GM12864 (cell line): ENCODE measurements around the gene ZBTB48.
"Not testable (repeated sequence)": the region's sequence is repeated elsewhere in the genome, so short reads cannot be mapped to it uniquely, and the experiment has no call there.

Experiments
- DNase-seq: peaks from one replicate; pipeline ENCODE4 v3.0.0-alpha.2; 2011; ENCODE audit warnings: low read depth
- H3K4me3 ChIP-seq: 2 replicates; pipeline ENCODE4 v1.5.1; 2011; ENCODE audit warnings: mild to moderate bottlenecking, low read depth, low read length, control low read depth
- TF ChIP-seq, protein P1 (sequence below): IDR thresholded peaks from 2 replicates; pipeline ENCODE4 v1.5.1; 2011; ENCODE audit warnings: low read depth, mild to moderate bottlenecking, moderate library complexity, low read length, control low read depth, inconsistent platforms; ENCODE audit errors: missing control alignments

The ZBTB48 gene

DNA sequence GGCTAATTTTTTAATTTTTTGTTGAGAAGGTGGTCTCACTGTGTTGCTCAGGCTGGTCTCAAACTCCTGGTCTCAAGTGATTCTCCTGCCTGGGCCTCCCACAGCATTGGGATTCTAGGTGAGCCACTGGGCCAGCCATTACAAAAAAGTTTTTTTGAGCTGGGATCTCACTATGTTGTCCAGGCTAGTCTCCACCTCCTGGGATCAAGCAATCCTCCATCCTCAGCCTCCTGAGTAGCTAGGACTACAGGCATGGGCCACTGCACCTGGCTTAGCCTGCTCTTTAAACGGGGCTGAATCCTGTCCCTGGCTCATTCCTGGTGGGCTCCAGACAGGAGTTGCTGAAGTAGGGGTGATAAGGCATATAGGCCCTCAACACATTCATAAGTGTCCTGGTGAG, 22.2 kb upstream of the ZBTB48 start:
- no peak for DNase-seq
- TF ChIP-seq, protein P1, sequence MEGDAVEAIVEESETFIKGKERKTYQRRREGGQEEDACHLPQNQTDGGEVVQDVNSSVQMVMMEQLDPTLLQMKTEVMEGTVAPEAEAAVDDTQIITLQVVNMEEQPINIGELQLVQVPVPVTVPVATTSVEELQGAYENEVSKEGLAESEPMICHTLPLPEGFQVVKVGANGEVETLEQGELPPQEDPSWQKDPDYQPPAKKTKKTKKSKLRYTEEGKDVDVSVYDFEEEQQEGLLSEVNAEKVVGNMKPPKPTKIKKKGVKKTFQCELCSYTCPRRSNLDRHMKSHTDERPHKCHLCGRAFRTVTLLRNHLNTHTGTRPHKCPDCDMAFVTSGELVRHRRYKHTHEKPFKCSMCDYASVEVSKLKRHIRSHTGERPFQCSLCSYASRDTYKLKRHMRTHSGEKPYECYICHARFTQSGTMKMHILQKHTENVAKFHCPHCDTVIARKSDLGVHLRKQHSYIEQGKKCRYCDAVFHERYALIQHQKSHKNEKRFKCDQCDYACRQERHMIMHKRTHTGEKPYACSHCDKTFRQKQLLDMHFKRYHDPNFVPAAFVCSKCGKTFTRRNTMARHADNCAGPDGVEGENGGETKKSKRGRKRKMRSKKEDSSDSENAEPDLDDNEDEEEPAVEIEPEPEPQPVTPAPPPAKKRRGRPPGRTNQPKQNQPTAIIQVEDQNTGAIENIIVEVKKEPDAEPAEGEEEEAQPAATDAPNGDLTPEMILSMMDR: no peak
- H3K4me3 ChIP-seq: no peak overlapping the region

DNA sequence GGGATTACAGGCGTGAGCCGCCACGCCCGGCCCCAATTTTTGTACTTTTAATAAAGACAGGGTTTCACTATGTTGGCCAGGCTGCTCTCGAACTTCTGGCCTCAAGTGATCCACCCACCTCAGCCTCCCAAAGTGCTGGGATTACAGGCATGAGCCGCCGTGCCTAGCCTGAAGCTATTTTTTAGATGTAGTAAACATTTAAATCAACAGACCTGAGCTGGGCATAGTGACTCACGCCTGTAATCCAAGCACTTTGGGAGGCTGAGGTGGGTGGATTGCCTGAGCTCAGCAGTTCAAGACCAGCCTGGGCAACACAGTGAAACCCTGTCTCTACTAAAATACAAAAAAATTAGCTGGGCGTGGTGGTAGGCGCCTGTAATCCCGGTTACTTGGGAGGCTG, 20.6 kb upstream of the ZBTB48 start:
- not testable (repeated sequence) for H3K4me3 ChIP-seq, DNase-seq

DNA sequence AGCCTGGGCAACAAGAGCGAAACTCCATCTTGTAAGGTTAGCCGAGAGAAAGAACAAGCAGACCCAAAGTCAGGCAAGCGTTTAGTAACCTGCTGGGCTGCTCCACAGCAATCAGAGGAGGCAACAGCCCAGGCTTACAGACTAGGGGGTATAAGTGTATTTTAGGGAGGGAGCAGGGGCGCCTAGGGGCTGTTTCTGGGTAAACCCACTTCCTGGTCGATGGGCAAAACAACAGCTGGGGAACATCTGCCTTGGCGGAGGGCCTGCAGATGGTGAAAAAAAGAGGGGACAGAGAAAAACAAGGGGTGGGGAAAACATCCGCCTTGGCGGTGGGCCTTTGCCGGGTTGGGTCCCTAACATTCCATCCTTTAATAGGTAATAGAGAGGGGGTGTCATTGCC, 19.5 kb upstream of the ZBTB48 start:
- TF ChIP-seq, protein P1: no peak
- H3K4me3 ChIP-seq: no peak overlapping the region
- no peak for DNase-seq

DNA sequence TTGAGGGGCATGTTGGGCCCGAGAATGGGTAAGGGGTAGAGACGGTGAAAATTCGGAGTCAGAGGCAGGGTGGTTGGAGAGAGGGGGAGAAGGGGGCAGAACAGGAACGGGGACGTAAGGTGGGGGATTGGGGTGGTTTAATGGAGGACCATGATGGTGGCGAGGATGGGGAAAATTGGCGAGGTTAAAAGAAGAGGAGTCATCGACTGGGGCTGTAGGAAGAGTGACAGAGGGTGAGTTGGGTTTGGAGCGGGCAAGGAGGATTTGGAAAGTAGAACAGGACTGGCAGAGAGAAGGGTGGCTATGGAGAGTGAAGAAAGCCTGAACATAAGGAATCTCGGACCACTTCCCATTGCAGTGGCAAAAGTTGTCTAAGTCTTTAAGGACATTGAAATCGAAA, 10.8 kb upstream of the ZBTB48 start:
- DNase-seq: no peak
- TF ChIP-seq, protein P1: no peak
- no peak overlapping the region for H3K4me3 ChIP-seq

DNA sequence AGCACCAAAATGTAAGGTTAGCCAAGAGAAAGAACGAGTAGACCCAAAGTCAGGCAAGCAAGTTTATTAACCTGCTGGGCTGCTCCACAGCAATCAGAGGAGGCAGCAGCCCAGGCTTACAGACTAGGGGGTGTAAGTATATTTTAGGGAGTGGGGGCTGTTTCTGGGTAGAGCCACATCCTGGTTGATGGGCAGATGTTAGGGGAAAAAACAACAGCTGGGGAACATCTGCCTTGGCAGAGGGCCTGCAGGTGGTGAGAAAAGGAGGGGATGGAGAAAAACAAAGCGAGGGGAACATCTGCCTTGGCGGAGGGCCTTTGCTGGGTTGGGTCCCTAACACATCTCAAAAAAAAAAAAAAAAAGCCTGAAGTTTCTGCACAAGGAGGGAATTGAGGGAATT, 9.7 kb upstream of the ZBTB48 start:
- TF ChIP-seq, protein P1: no peak
- H3K4me3 ChIP-seq: no peak overlapping the region
- no peak for DNase-seq

DNA sequence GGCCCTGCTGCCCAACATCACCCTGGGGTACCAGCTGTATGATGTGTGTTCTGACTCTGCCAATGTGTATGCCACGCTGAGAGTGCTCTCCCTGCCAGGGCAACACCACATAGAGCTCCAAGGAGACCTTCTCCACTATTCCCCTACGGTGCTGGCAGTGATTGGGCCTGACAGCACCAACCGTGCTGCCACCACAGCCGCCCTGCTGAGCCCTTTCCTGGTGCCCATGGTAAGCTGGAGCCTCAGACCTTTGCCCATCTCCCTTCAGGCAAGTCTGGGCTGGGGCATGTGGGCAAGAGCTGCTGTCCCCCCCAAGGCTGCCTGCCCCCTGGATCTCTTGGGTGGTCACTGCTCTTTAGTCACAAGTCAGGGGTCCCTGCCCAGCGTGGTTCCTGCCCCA, 8.8 kb upstream of the ZBTB48 start:
- TF ChIP-seq, protein P1: no peak
- no peak overlapping the region for H3K4me3 ChIP-seq
- DNase-seq: no peak

DNA sequence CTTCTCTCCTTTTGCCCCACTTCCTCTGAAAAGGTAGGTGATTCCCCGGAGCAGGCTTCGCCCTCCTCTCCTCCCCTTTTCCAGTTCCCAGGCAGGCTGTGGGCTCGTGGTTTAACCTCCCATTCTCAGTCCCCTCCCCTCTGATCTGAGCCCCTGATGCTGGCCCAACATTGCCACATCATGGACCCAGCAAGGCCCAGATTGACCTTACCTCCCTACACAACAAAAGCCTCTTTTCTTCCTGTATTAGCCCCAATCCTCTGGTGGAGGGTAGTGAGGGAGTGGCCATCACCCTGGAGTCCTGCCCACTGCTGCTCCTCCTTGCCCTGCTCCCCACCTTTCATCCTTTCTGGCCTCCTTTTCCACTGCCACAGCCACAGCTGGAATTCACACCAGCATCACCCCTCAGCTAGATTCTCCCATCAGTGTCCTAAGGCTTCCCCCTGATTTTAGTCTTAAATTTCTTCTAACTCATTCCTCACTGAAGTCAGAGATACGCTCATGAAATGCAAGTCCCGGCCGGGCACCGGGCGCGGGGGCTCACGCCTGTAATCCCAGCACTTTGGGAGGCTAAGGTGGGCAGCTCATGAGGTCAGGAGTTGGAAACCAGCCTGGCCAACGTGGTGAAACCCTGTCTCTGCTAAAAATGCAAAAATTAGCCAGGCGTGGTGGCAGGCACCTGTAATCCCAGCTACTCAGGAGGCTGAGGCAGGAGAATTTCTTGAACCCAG, 7.0 kb upstream of the ZBTB48 start:
- TF ChIP-seq, protein P1: no peak
- DNase-seq: no peak
- H3K4me3 ChIP-seq: no peak overlapping the region
